HepG2 (cell line): ENCODE measurements around the gene CACNA1C.

Source experiments
- RBM22 ChIP-seq: fragments of 200-400 bp; formaldehyde crosslinking; optimal IDR thresholded peaks from 2 replicates; pipeline ENCODE3; 2017; ENCODE audit warnings: mild to moderate bottlenecking, low read length, moderate library complexity
- REPIN1 ChIP-seq: sonication (generic); formaldehyde crosslinking; IDR thresholded peaks from 2 replicates; pipeline ENCODE4 v1.8.0; 2022; ENCODE audit warnings: missing genetic modification reagents, low read depth, mild to moderate bottlenecking, borderline replicate concordance
- SETDB1 ChIP-seq: sonication (generic); formaldehyde crosslinking; IDR thresholded peaks from 2 replicates; pipeline ENCODE4 v1.5.1; 2020; ENCODE audit warnings: missing genetic modification reagents, mild to moderate bottlenecking, borderline replicate concordance
- SIX1 ChIP-seq: sonication (generic); formaldehyde crosslinking; IDR thresholded peaks from 2 replicates; pipeline ENCODE4 v1.4.0; 2020; ENCODE audit warnings: missing genetic modification reagents, borderline replicate concordance
- ZFY ChIP-seq: sonication (generic); formaldehyde crosslinking; IDR thresholded peaks from 2 replicates; pipeline ENCODE4 v1.4.0; 2020; ENCODE audit warnings: missing genetic modification reagents
- ZMYM2 ChIP-seq: sonication (generic); formaldehyde crosslinking; IDR thresholded peaks from 2 replicates; pipeline ENCODE4 v1.8.0; 2022; ENCODE audit warnings: mild to moderate bottlenecking, missing genetic modification reagents
- ZNF124 ChIP-seq: sonication (generic); formaldehyde crosslinking; IDR thresholded peaks from 2 replicates; pipeline ENCODE4 v1.4.0; 2020; ENCODE audit warnings: missing genetic modification reagents
- ZNF263 ChIP-seq: sonication (generic); formaldehyde crosslinking; IDR thresholded peaks from 2 replicates; pipeline ENCODE4 v1.4.0; 2020; ENCODE audit warnings: missing genetic modification reagents
- TF ChIP-seq, protein P1 (sequence below), 2 experiments: IDR thresholded peaks; 2 replicates each; pipeline ENCODE4 v1.6.1; 2011 to 2012; ENCODE audit warnings: low read length in 2 of 2, borderline replicate concordance in 1 of 2, low read depth in 1 of 2, mild to moderate bottlenecking in 1 of 2, moderate library complexity in 1 of 2
- TF ChIP-seq, protein P2 (sequence below): sonication (generic); formaldehyde crosslinking; IDR thresholded peaks from 2 replicates; pipeline ENCODE4 v1.4.0; 2020; ENCODE audit warnings: missing genetic modification reagents, borderline replicate concordance

DNA sequence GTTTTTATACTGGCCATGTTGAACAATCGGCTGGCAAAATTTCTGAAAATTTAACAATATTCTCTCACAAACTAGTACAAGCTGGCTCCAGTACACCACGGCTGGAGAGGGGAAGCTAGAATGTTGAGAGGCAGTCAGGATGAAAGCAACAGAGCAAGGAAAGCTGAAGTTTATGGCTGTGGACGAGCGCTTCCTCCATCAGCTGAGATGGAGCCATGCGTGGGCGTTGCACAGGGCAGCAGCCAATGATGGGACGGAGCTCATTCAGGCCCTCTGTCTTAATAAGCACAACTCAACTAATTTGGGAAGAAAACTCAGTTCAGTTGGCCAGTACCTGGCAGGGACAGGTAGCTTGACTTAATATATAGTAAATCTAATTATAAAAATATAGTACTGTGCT, 34.4 kb upstream of the CACNA1C start:
- TF ChIP-seq REPIN1 (CRISPR knock-in tag), result no peak
- TF ChIP-seq, protein P1, sequence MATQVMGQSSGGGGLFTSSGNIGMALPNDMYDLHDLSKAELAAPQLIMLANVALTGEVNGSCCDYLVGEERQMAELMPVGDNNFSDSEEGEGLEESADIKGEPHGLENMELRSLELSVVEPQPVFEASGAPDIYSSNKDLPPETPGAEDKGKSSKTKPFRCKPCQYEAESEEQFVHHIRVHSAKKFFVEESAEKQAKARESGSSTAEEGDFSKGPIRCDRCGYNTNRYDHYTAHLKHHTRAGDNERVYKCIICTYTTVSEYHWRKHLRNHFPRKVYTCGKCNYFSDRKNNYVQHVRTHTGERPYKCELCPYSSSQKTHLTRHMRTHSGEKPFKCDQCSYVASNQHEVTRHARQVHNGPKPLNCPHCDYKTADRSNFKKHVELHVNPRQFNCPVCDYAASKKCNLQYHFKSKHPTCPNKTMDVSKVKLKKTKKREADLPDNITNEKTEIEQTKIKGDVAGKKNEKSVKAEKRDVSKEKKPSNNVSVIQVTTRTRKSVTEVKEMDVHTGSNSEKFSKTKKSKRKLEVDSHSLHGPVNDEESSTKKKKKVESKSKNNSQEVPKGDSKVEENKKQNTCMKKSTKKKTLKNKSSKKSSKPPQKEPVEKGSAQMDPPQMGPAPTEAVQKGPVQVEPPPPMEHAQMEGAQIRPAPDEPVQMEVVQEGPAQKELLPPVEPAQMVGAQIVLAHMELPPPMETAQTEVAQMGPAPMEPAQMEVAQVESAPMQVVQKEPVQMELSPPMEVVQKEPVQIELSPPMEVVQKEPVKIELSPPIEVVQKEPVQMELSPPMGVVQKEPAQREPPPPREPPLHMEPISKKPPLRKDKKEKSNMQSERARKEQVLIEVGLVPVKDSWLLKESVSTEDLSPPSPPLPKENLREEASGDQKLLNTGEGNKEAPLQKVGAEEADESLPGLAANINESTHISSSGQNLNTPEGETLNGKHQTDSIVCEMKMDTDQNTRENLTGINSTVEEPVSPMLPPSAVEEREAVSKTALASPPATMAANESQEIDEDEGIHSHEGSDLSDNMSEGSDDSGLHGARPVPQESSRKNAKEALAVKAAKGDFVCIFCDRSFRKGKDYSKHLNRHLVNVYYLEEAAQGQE (IDR thresholded peaks at IDR 0.05; ENCODE audit: borderline replicate concordance in 1 of 2, low read depth in 1 of 2, low read length in 2 of 2), result no peak
- no peak for TF ChIP-seq ZMYM2 (CRISPR knock-in tag)
- TF ChIP-seq ZNF124 (CRISPR knock-in tag), result no peak
- no peak for TF ChIP-seq ZNF263 (CRISPR knock-in tag)
- no peak for TF ChIP-seq SETDB1 (CRISPR knock-in tag)
- TF ChIP-seq SIX1 (CRISPR knock-in tag), result no peak
- no peak for TF ChIP-seq RBM22
- TF ChIP-seq ZFY (CRISPR knock-in tag), result no peak
- TF ChIP-seq, protein P2, sequence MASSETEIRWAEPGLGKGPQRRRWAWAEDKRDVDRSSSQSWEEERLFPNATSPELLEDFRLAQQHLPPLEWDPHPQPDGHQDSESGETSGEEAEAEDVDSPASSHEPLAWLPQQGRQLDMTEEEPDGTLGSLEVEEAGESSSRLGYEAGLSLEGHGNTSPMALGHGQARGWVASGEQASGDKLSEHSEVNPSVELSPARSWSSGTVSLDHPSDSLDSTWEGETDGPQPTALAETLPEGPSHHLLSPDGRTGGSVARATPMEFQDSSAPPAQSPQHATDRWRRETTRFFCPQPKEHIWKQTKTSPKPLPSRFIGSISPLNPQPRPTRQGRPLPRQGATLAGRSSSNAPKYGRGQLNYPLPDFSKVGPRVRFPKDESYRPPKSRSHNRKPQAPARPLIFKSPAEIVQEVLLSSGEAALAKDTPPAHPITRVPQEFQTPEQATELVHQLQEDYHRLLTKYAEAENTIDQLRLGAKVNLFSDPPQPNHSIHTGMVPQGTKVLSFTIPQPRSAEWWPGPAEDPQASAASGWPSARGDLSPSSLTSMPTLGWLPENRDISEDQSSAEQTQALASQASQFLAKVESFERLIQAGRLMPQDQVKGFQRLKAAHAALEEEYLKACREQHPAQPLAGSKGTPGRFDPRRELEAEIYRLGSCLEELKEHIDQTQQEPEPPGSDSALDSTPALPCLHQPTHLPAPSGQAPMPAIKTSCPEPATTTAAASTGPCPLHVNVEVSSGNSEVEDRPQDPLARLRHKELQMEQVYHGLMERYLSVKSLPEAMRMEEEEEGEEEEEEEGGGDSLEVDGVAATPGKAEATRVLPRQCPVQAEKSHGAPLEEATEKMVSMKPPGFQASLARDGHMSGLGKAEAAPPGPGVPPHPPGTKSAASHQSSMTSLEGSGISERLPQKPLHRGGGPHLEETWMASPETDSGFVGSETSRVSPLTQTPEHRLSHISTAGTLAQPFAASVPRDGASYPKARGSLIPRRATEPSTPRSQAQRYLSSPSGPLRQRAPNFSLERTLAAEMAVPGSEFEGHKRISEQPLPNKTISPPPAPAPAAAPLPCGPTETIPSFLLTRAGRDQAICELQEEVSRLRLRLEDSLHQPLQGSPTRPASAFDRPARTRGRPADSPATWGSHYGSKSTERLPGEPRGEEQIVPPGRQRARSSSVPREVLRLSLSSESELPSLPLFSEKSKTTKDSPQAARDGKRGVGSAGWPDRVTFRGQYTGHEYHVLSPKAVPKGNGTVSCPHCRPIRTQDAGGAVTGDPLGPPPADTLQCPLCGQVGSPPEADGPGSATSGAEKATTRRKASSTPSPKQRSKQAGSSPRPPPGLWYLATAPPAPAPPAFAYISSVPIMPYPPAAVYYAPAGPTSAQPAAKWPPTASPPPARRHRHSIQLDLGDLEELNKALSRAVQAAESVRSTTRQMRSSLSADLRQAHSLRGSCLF (CRISPR knock-in tag), result no peak
